Measurements from ENCODE around the gene TMEM35B. TPM values are rescaled to one million over a fixed set of nuclear protein-coding genes. Genes with fewer than 3 reads are reported as not detected.
"Not testable (repeated sequence)": the region's sequence is repeated elsewhere in the genome, so short reads cannot be mapped to it uniquely, and the experiment has no call there.

The TMEM35B gene
- total and polyA plus RNA-seq, 4 donors, result 31.3 to 68.4 (median 42.9) TPM

DNA sequence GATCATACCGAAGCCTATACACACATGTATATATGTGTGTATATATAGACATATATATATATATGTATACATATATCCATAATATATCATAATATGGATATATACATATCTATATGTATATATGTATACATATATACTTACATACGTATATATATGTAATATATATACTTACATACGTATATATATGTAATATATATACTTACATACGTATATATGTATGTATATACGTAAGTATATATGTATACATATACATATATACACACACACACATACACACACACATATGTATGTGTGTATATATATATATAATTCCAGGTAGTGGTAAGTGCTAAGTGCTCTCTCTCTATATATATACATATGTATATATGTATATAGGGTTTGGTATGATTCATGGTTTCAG is 9.7 kb upstream of the TMEM35B start:
- Histone ChIP-seq H3K27ac (ENCODE audit: low read depth in 1 of 2, low read length in 1 of 2) (no peak overlapping the region), H3K36me3 (ENCODE audit: control insufficient read depth in 4 of 4, insufficient read depth in 4 of 4, low read length in 4 of 4) (peaks cover 0 to 9% (median 2%) of the 10 kb centered on the region in 4 donors), H3K9me3 (ENCODE audit: control insufficient read depth in 4 of 4, insufficient read depth in 3 of 4, low read length in 3 of 4) (no peaks in the 10 kb centered on the region), H3K4me3 (no peak overlapping the region), H3K4me1 (ENCODE audit: control insufficient read depth in 5 of 5, insufficient read depth in 5 of 5, low read length in 5 of 5) (no peaks in the 10 kb centered on the region), H3K27me3 (ENCODE audit: control insufficient read depth in 3 of 3, insufficient read depth in 3 of 3, low read length in 2 of 3) (no peaks in the 10 kb centered on the region), H3K9ac (ENCODE audit: insufficient read depth in 1 of 2, low read length in 2 of 2) (no peak overlapping the region)
- WGBS, 2 donors, result 97 to 98% methylated on average over 5 of the region's 5 CpGs
- ATAC-seq (ENCODE audit: insufficient read depth, low FRiP score), result no peak
- TF ChIP-seq, protein P1, sequence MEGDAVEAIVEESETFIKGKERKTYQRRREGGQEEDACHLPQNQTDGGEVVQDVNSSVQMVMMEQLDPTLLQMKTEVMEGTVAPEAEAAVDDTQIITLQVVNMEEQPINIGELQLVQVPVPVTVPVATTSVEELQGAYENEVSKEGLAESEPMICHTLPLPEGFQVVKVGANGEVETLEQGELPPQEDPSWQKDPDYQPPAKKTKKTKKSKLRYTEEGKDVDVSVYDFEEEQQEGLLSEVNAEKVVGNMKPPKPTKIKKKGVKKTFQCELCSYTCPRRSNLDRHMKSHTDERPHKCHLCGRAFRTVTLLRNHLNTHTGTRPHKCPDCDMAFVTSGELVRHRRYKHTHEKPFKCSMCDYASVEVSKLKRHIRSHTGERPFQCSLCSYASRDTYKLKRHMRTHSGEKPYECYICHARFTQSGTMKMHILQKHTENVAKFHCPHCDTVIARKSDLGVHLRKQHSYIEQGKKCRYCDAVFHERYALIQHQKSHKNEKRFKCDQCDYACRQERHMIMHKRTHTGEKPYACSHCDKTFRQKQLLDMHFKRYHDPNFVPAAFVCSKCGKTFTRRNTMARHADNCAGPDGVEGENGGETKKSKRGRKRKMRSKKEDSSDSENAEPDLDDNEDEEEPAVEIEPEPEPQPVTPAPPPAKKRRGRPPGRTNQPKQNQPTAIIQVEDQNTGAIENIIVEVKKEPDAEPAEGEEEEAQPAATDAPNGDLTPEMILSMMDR (IDR thresholded peaks at IDR 0.05; ENCODE audit: control extremely low read depth, extremely low read depth), result no peak
- DNase-seq, result no peak

DNA sequence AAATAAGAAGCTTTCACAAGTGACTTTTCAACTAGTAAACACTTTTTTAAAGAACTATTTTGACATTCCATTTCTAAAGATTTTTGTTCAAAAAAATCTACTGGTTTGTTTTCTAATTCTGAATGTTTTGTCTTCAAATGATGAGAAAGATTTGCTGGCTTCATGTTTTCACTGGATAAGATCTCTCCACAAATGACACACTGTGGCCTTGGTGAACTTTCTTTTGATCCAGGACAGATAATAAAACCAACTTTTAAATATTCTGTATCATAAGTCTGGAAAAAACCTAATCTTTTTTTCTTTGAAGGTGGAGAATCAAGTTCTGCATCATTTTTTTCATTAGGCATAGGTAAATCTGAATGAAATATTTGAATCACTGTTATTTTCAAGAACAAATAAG is 3.4 kb upstream of the TMEM35B start:
- Histone ChIP-seq H3K27me3 (ENCODE audit: control insufficient read depth in 3 of 3, insufficient read depth in 3 of 3, low read length in 2 of 3) (no peaks in the 10 kb centered on the region), H3K9me3 (ENCODE audit: control insufficient read depth in 4 of 4, insufficient read depth in 3 of 4, low read length in 3 of 4) (no peaks in the 10 kb centered on the region)
- no peak for ATAC-seq (ENCODE audit: insufficient read depth, low FRiP score)

DNA sequence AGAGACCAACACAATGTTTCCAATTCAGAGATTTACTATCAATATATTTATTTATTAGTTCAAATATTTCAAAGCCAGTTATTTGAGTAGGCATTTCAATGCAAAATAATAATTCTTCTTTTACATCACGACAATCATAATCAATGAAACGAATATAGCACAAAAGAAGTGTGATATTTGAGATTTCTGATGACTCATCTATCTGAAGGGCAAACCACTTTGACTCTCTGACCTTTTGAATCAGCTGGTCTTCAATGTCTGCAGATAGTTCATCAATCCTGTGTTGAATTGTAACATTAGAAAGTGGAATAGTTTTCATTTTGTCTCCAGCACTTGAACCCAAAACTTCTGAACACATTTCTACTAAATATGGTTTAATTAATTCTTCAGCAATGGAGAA is 3.0 kb upstream of the TMEM35B start:
- TF ChIP-seq, protein P1 (IDR thresholded peaks at IDR 0.05; ENCODE audit: control extremely low read depth, extremely low read depth), result no peak
- Histone ChIP-seq H3K36me3 (ENCODE audit: control insufficient read depth in 4 of 4, insufficient read depth in 4 of 4, low read length in 4 of 4) (peaks cover 0 to 6% (median 3%) of the 10 kb centered on the region in 4 donors), H3K27ac (ENCODE audit: low read depth in 1 of 2, low read length in 1 of 2) (no peak overlapping the region), H3K4me3 (no peak overlapping the region), H3K9ac (ENCODE audit: insufficient read depth in 1 of 2, low read length in 2 of 2) (no peak overlapping the region), H3K4me1 (ENCODE audit: control insufficient read depth in 5 of 5, insufficient read depth in 5 of 5, low read length in 5 of 5) (peaks cover 5 to 13% (median 7%) of the 10 kb centered on the region in 5 donors), H3K27me3 (ENCODE audit: control insufficient read depth in 3 of 3, insufficient read depth in 3 of 3, low read length in 2 of 3) (no peaks in the 10 kb centered on the region), H3K9me3 (ENCODE audit: control insufficient read depth in 4 of 4, insufficient read depth in 3 of 4, low read length in 3 of 4) (no peaks in the 10 kb centered on the region)
- WGBS, 2 donors, result 82 to 96% methylated on average over 2 of the region's 2 CpGs
- ATAC-seq (ENCODE audit: insufficient read depth, low FRiP score) (no peak), DNase-seq (no peak)

More for the DNA sequence above, 3.4 kb upstream of the TMEM35B start:
- Histone ChIP-seq H3K4me3 (no peak overlapping the region), H3K36me3 (ENCODE audit: control insufficient read depth in 4 of 4, insufficient read depth in 4 of 4, low read length in 4 of 4) (peaks cover 0 to 6% (median 3%) of the 10 kb centered on the region in 4 donors), H3K9ac (ENCODE audit: insufficient read depth in 1 of 2, low read length in 2 of 2) (no peak overlapping the region), H3K27ac (ENCODE audit: low read depth in 1 of 2, low read length in 1 of 2) (no peak overlapping the region), H3K4me1 (ENCODE audit: control insufficient read depth in 5 of 5, insufficient read depth in 5 of 5, low read length in 5 of 5) (peaks cover 4 to 11% (median 7%) of the 10 kb centered on the region in 5 donors)
- DNase-seq, result no peak
- TF ChIP-seq, protein P1 (IDR thresholded peaks at IDR 0.05; ENCODE audit: control extremely low read depth, extremely low read depth), result no peak

GRCh38 chr1:34987018-34987417 is 1.9 kb upstream of the TMEM35B start:
- Histone ChIP-seq H3K4me1 (ENCODE audit: control insufficient read depth in 5 of 5, insufficient read depth in 5 of 5, low read length in 5 of 5) (peaks cover 5 to 13% (median 11%) of the 10 kb centered on the region in 5 donors), H3K36me3 (ENCODE audit: control insufficient read depth in 4 of 4, insufficient read depth in 4 of 4, low read length in 4 of 4) (peaks cover 0 to 6% (median 4%) of the 10 kb centered on the region in 4 donors), H3K9ac (ENCODE audit: insufficient read depth in 1 of 2, low read length in 2 of 2) (no peak overlapping the region), H3K9me3 (ENCODE audit: control insufficient read depth in 4 of 4, insufficient read depth in 3 of 4, low read length in 3 of 4) (no peaks in the 10 kb centered on the region), H3K27ac (ENCODE audit: low read depth in 1 of 2, low read length in 1 of 2) (no peak overlapping the region), H3K27me3 (ENCODE audit: control insufficient read depth in 3 of 3, insufficient read depth in 3 of 3, low read length in 2 of 3) (no peaks in the 10 kb centered on the region), H3K4me3 (no peak overlapping the region)
- TF ChIP-seq, protein P1 (IDR thresholded peaks at IDR 0.05; ENCODE audit: control extremely low read depth, extremely low read depth), result no peak
- no peak for DNase-seq
- 93 to 98% methylated on average over 2 of the region's 2 CpGs for WGBS, 2 donors
- ATAC-seq (ENCODE audit: insufficient read depth, low FRiP score), result no peak

GRCh38 chr1:34985609-34985904 is 410 bp upstream of the TMEM35B start:
- H3K27ac ChIP-seq (ENCODE audit: low read depth in 1 of 2, low read length in 1 of 2), result peak overlapping the region; percentile 26 to 93
- peak overlapping the region; percentile 88 for H3K4me3 ChIP-seq
- H3K36me3 ChIP-seq (ENCODE audit: control insufficient read depth in 4 of 4, insufficient read depth in 4 of 4, low read length in 4 of 4); H3K27me3 ChIP-seq (ENCODE audit: control insufficient read depth in 3 of 3, insufficient read depth in 3 of 3, low read length in 2 of 3); DNase-seq; H3K9me3 ChIP-seq (ENCODE audit: control insufficient read depth in 4 of 4, insufficient read depth in 3 of 4, low read length in 3 of 4): not testable (repeated sequence)
- WGBS, 2 donors, result 30 to 34% methylated on average over 3 of the region's 3 CpGs
- peak overlapping the region; percentile 82 to 88 for H3K9ac ChIP-seq (ENCODE audit: insufficient read depth in 1 of 2, low read length in 2 of 2)
- H3K4me1 ChIP-seq (ENCODE audit: control insufficient read depth in 5 of 5, insufficient read depth in 5 of 5, low read length in 5 of 5), result peaks cover 5 to 13% (median 11%) of the 10 kb centered on the region in 5 donors
- peak; percentile 4 for ATAC-seq (ENCODE audit: insufficient read depth, low FRiP score)

All from lung (tissue), 12 donors.